Testis (tissue), 3 donors: ENCODE results near the gene ITGA5. TPM values are rescaled to one million over a fixed set of nuclear protein-coding genes. Genes with fewer than 3 reads are reported as not detected.

Source experiments
- DNase-seq: peaks from one replicate; pipeline ENCODE4 v3.0.0-alpha.2; 2019
- H3K27ac ChIP-seq, 2 donors: fragments of 200-600 bp; sonication (generic); one replicate each; pipeline ENCODE4 v1.5.1; 2019
- H3K27me3 ChIP-seq: fragments of 200-600 bp; sonication (generic); one replicate; pipeline ENCODE4 v1.5.1; 2019
- H3K36me3 ChIP-seq: fragments of 200-600 bp; sonication (generic); one replicate; pipeline ENCODE4 v1.5.1; 2017; ENCODE audit warnings: low read depth; ENCODE audit errors: missing control alignments
- H3K4me1 ChIP-seq: fragments of 200-600 bp; sonication (generic); one replicate; pipeline ENCODE4 v1.5.1; 2019
- H3K4me3 ChIP-seq, 2 donors: fragments of 200-600 bp; sonication (generic); one replicate each; pipeline ENCODE4 v1.5.1; 2017 to 2019
- H3K9me3 ChIP-seq: fragments of 200-600 bp; sonication (generic); one replicate; pipeline ENCODE4 v1.5.1; 2017
- POLR2A ChIP-seq: fragments of 450-650 bp; IDR thresholded peaks from one replicate; pipeline ENCODE4 v1.6.1; 2017; ENCODE audit warnings: antibody characterized with exemption, mild to moderate bottlenecking, moderate library complexity
- WGBS, 2 donors: methylation state at CpG; one replicate each; pipeline ENCODE4 v1.1.5; 2018; 5-methylcytosine and 5-hydroxymethylcytosine counted together
- intact Hi-C: fragments of 100-400 bp; cut with DNase I; formaldehyde crosslinking; loops from one replicate; pipeline ENCODE4 v1.15.1; 2023; ENCODE audit warnings: low total_unique reads
- polyA plus RNA-seq: library from polyadenylated mRNA; stranded (reverse); fragments of 350-450 nt; fragmentation: Illumina TruSeq; extraction: RNeasy Lipid Tissue Mini Kit (QIAGEN cat#74804); gene quantifications from one replicate; pipeline ENCODE4 v1.2.3, GENCODE V29; 2014; ENCODE audit warnings: low read depth, low replicate concordance; ENCODE audit not compliant: insufficient read depth
- total RNA-seq, 2 donors: library from RNA; depleted of rRNA; stranded (reverse); fragments of >200 nt; gene quantifications; one replicate each; pipeline ENCODE4 v1.2.3, GENCODE V29; 2016
- TF ChIP-seq, protein P1 (sequence below), 3 experiments: fragments of 450-650 bp in 2 of 3; fragments of 200-600 bp in 1 of 3; sonication (generic) in 1 of 3; IDR thresholded peaks; one replicate each; pipeline ENCODE4 v1.5.1; 2016 to 2019; ENCODE audit warnings: antibody characterized with exemption in 3 of 3, mild to moderate bottlenecking in 2 of 3, moderate library complexity in 1 of 3

Gene ITGA5
- total and polyA plus RNA-seq, 3 donors from 2014 or later = 9.0 to 16.3 (median 10.7) TPM

DNA sequence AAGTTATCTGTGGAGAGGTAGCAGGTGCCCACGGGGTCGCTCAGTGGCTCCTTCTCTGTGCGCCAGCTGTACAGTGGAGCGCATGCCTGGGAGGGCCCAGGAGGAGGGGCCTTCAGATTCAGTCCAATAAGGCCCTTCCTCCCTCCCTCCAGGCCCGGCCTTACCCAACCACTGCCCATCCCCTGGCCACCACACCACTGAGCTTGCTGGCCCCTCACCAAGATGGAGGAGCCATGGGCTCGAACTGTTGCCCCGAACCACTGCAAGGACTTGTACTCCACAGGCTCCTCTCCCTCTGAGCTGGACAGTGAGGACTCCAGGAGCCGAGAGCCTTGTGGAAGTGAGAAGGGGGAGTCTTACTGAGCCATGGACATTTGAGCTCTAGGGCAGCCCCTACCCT, 9.8 kb downstream of the ITGA5 start:
- H3K36me3 ChIP-seq = no peaks in the 10 kb centered on the region
- DNase-seq = no peak

DNA sequence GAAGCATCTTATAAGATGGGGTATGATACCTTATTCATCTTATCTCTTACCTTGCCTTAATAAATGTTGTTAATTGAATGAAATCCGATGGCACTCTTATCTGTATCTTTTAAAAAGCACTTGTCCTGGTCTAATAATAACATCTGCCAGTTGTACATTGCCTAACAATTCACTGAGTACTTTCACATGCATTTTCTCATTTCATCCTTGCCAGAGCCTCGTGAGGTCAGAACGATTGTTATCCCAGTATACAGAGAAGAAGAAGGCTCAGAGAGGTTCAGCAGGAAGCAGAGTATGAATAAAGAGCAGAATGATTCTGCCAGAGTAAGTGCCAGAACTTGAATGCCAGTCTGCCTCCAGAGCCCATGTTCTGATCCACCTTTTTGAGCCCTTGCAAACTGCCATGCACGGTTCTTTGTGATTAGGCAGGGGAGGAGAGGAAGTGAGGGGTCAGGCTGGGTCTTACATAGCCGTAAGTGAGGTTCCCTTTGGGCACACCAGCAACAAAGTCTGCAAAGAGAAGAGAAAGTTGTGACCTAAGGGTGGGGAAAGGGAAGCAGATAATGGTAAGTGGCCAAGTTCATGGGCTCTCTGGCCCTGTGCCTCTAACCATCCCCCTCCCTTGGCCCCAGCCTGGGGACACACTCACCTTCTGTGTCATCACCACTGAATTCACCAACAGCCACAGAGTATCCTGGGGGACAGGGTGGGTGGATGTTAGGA, 11.7 kb downstream of the ITGA5 start:
- intact Hi-C loops = no loop called here
- no peak for DNase-seq
- Histone ChIP-seq H3K4me1 (no peaks in the 10 kb centered on the region), H3K36me3 (no peaks in the 10 kb centered on the region), H3K9me3 (no peaks in the 10 kb centered on the region), H3K27me3 (no peaks in the 10 kb centered on the region), H3K4me3 (no peak overlapping the region), H3K27ac (no peak overlapping the region)
- TF ChIP-seq, protein P1, sequence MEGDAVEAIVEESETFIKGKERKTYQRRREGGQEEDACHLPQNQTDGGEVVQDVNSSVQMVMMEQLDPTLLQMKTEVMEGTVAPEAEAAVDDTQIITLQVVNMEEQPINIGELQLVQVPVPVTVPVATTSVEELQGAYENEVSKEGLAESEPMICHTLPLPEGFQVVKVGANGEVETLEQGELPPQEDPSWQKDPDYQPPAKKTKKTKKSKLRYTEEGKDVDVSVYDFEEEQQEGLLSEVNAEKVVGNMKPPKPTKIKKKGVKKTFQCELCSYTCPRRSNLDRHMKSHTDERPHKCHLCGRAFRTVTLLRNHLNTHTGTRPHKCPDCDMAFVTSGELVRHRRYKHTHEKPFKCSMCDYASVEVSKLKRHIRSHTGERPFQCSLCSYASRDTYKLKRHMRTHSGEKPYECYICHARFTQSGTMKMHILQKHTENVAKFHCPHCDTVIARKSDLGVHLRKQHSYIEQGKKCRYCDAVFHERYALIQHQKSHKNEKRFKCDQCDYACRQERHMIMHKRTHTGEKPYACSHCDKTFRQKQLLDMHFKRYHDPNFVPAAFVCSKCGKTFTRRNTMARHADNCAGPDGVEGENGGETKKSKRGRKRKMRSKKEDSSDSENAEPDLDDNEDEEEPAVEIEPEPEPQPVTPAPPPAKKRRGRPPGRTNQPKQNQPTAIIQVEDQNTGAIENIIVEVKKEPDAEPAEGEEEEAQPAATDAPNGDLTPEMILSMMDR (IDR thresholded peaks at IDR 0.05) = no peak
- no peak for TF ChIP-seq POLR2A
- 58 to 61% methylated on average over 5 of the region's 5 CpGs for WGBS, 2 donors

More for the DNA sequence above, 9.8 kb downstream of the ITGA5 start:
- Histone ChIP-seq H3K27me3 (no peaks in the 10 kb centered on the region), H3K9me3 (no peaks in the 10 kb centered on the region), H3K4me3 (no peak overlapping the region), H3K4me1 (no peaks in the 10 kb centered on the region), H3K27ac (no peak overlapping the region)
- no peak for TF ChIP-seq POLR2A
- TF ChIP-seq, protein P1 (IDR thresholded peaks at IDR 0.05) = no peak
- 91 to 100% methylated on average over 1 to 8 of the region's 8 CpGs for WGBS, 2 donors
- intact Hi-C loops = no loop called here

DNA sequence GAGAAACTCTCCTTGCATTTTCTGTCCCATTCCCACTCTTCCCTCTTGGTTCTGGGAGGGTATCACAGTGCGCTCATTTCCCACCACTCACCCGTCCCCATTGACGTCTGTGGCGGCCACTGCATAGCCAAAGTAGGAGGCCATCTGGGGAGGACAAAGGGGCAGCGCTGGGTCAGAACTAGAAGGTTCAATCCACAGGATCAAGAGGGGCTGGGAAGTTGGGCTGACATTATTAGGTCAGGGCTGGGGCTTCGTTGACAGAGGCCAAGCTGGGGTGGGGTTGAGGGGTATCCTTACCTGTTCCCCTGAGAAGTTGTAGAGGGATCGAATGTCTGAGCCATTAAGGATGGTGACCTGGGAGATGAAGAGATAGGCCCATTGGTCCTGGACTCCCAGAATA, 13.5 kb downstream of the ITGA5 start:
- Histone ChIP-seq H3K36me3 (no peaks in the 10 kb centered on the region), H3K4me1 (no peaks in the 10 kb centered on the region), H3K4me3 (no peak overlapping the region), H3K27me3 (no peaks in the 10 kb centered on the region), H3K9me3 (no peaks in the 10 kb centered on the region), H3K27ac (no peak overlapping the region)
- 93 to 97% methylated on average over 7 of the region's 7 CpGs for WGBS, 2 donors
- DNase-seq = no peak
- intact Hi-C loops = no loop called here
- TF ChIP-seq, protein P1 (IDR thresholded peaks at IDR 0.05) = no peak
- TF ChIP-seq POLR2A = no peak

DNA sequence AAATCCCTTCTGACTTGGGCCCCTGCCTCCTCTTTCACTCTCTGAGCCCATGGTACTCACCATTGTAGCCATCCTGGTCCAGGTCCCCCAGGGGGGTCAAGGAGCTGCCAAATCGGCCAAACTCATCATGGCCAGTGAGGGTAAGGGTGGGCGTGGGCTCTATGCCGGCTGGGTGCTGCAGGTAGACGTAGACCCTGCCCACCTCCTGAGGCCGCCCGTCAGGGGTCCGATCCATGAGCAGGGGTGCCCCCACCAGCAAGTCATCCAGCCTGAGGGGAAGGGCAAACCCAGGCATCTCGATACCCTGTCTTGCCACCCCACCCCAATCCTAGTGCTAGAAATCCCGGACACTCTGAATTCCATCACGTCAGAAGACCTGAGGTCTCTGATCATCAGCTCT, 14.0 kb downstream of the ITGA5 start:
- H3K36me3 ChIP-seq = no peaks in the 10 kb centered on the region
- DNase-seq = no peak
- no peak overlapping the region for H3K4me3 ChIP-seq
- TF ChIP-seq, protein P1 (IDR thresholded peaks at IDR 0.05) = no peak
- TF ChIP-seq POLR2A = no peak
- H3K27ac ChIP-seq = no peak overlapping the region
- intact Hi-C loops = no loop called here
- WGBS, 2 donors = 93% methylated on average over 10 of the region's 10 CpGs
- no peaks in the 10 kb centered on the region for H3K27me3 ChIP-seq
- H3K9me3 ChIP-seq = no peaks in the 10 kb centered on the region
- H3K4me1 ChIP-seq = no peaks in the 10 kb centered on the region
